Endothelial cell of umbilical vein (primary cell): Measurements from ENCODE around the gene GRIN3B. TPM values are rescaled to one million over a fixed set of nuclear protein-coding genes. Genes with fewer than 3 reads are reported as not detected.
A peak's percentile ranks its signal among the peaks of the same experiment; 100 is the strongest.

Source experiments
- BruUV-seq: library from RNA; stranded (reverse); fragments of 400-500 nt; replicated peaks from 2 replicates; lab custom pipeline; 2021; lab: Mats Ljungman, UMichigan
- CTCF ChIA-PET: fragments of 300-600, 350-600 bp; sonication (Branson Sonifier 250); formaldehyde crosslinking; loops from one replicate; lab custom pipeline; 2021; ENCODE audit warnings: antibody characterized with exemption, inconsistent platforms; lab: Charles Lee
- POLR2A ChIA-PET: fragments of 300-600, 350-600 bp; sonication (Branson Sonifier 250); formaldehyde crosslinking; loops from one replicate; lab custom pipeline; 2021; ENCODE audit warnings: antibody characterized with exemption, inconsistent platforms; lab: Charles Lee
- DNase-seq: peaks from one replicate; pipeline ENCODE4 v3.0.0-alpha.2; 2011; ENCODE audit warnings: low read depth, low spot score
- FAIRE-seq: peaks from 2 replicates; lab custom pipeline; 2011; peaks lifted over from hg19 to GRCh38; lab: Jason Lieb, UNC
- H2AFZ ChIP-seq: 2 replicates; pipeline ENCODE4 v1.6.0; 2012; ENCODE audit warnings: low read depth, low read length, control low read depth, inconsistent platforms
- H3K27ac ChIP-seq: 2 replicates; pipeline ENCODE4 v1.5.1; 2011; ENCODE audit warnings: low read depth, mild to moderate bottlenecking, control low read depth, low read length, moderate library complexity; ENCODE audit not compliant: insufficient read depth
- H3K27me3 ChIP-seq, 2 experiments: 2 replicates each; pipeline versions ENCODE4 v1.6.0 to v1.6.1; 2011; ENCODE audit warnings: low read length in 2 of 2, mixed read lengths in 1 of 2; ENCODE audit not compliant: control insufficient read depth in 2 of 2, insufficient read depth in 2 of 2
- H3K36me3 ChIP-seq, 2 experiments: 2 replicates in 1 of 2; 3 replicates in 1 of 2; pipeline ENCODE4 v1.5.1; 2011; ENCODE audit warnings: low read length in 2 of 2, mild to moderate bottlenecking in 1 of 2, moderate library complexity in 1 of 2; ENCODE audit not compliant: control insufficient read depth in 2 of 2, insufficient read depth in 2 of 2; ENCODE audit errors: extremely low read depth in 1 of 2
- H3K4me1 ChIP-seq: 3 replicates; pipeline ENCODE4 v1.5.1; 2011; ENCODE audit warnings: mild to moderate bottlenecking, low read length; ENCODE audit not compliant: control insufficient read depth, insufficient read depth; ENCODE audit errors: extremely low read depth
- H3K4me2 ChIP-seq: 2 replicates; pipeline ENCODE4 v1.6.1; 2011; ENCODE audit warnings: low read length, control low read depth, mixed read lengths; ENCODE audit not compliant: insufficient read depth
- H3K4me3 ChIP-seq, 3 experiments: fragments of 200-600 bp in 1 of 3; sonication (generic), shearing (Covaris generic) in 1 of 3; replicated peaks in 1 of 3; 2 replicates each; pipeline ENCODE4 v1.5.1; 2011 to 2016; ENCODE audit warnings: control low read depth in 3 of 3, low read length in 3 of 3, mild to moderate bottlenecking in 2 of 3, inconsistent platforms in 1 of 3, low read depth in 1 of 3, moderate library complexity in 1 of 3; ENCODE audit not compliant: insufficient read depth in 1 of 3
- H3K79me2 ChIP-seq: 2 replicates; pipeline ENCODE4 v1.6.0; 2012; ENCODE audit warnings: low read length, inconsistent platforms; ENCODE audit not compliant: control insufficient read depth, insufficient read depth
- H3K9ac ChIP-seq: replicated peaks from 2 replicates; pipeline ENCODE3; 2011; ENCODE audit warnings: low read length, control low read depth; ENCODE audit not compliant: insufficient read depth; ENCODE audit errors: extremely low read depth
- H3K9me1 ChIP-seq: replicated peaks from 3 replicates; pipeline ENCODE4 v1.6.0; 2011; ENCODE audit warnings: mild to moderate bottlenecking, low read length; ENCODE audit not compliant: control insufficient read depth, insufficient read depth; ENCODE audit errors: extremely low read depth
- H3K9me3 ChIP-seq: replicated peaks from 2 replicates; pipeline ENCODE4 v1.5.1; 2012; ENCODE audit warnings: low read length, inconsistent platforms; ENCODE audit not compliant: control insufficient read depth, insufficient read depth
- H4K20me1 ChIP-seq: replicated peaks from 2 replicates; pipeline ENCODE3; 2011; ENCODE audit warnings: mild to moderate bottlenecking, low read length; ENCODE audit not compliant: control insufficient read depth, insufficient read depth; ENCODE audit errors: extremely low read depth
- CTCF ChIP-seq, 2 donors: IDR thresholded peaks; 1 replicate in 1 of 2; 2 replicates in 1 of 2; pipeline ENCODE4 v1.5.1; 2011; ENCODE audit warnings: low read length in 2 of 2, mild to moderate bottlenecking in 2 of 2, moderate library complexity in 2 of 2, control low read depth in 1 of 2, inconsistent platforms in 1 of 2, low read depth in 1 of 2; ENCODE audit not compliant: insufficient read depth in 1 of 2; ENCODE audit errors: extremely low read depth in 1 of 2
- EZH2 ChIP-seq: IDR thresholded peaks from 2 replicates; pipeline ENCODE4 v1.6.1; 2012; ENCODE audit warnings: borderline replicate concordance, low read depth, mild to moderate bottlenecking, moderate library complexity, low read length, inconsistent platforms; ENCODE audit not compliant: severe bottlenecking
- FOS ChIP-seq: IDR thresholded peaks from 2 replicates; pipeline ENCODE4 v1.6.1; 2011; ENCODE audit warnings: mild to moderate bottlenecking, low read length, moderate library complexity, borderline replicate concordance; ENCODE audit not compliant: insufficient read depth
- GATA2 ChIP-seq: IDR thresholded peaks from 2 replicates; pipeline ENCODE4 v1.7.0; 2011; ENCODE audit warnings: low read depth, mild to moderate bottlenecking, moderate library complexity, mixed read lengths, low read length; ENCODE audit not compliant: insufficient read length, insufficient read depth
- JUN ChIP-seq: IDR thresholded peaks from 2 replicates; pipeline ENCODE4 v1.6.1; 2011; ENCODE audit warnings: borderline replicate concordance, low read depth; ENCODE audit not compliant: insufficient read length, insufficient read depth
- MYC ChIP-seq: IDR thresholded peaks from one replicate; pipeline ENCODE4 v1.6.1; 2011; ENCODE audit warnings: mild to moderate bottlenecking, low read depth, low read length
- POLR2A ChIP-seq: IDR thresholded peaks from 2 replicates; pipeline ENCODE4 v1.6.1; 2012; ENCODE audit warnings: low read depth, mild to moderate bottlenecking, control low read depth, low read length
- POLR2AphosphoS5 ChIP-seq: IDR thresholded peaks from 2 replicates; pipeline ENCODE4 v1.6.1; 2012; ENCODE audit warnings: low read depth, mild to moderate bottlenecking, control low read depth, low read length, moderate library complexity; ENCODE audit not compliant: insufficient read depth
- dilution Hi-C: fragments of 300-500 bp; cut with MboI; formaldehyde crosslinking; loops from one replicate; pipeline ENCODE4 v1.15.0; 2019; ENCODE audit warnings: low sequenced_read_pairs; ENCODE audit not compliant: extremely low pct_ligation_motif_present
- intact Hi-C: fragments of 100-400 bp; cut with micrococcal nuclease; formaldehyde crosslinking; loops from one replicate; pipeline ENCODE4 v1.10.0; 2022
- polyA plus RNA-seq, 4 experiments: library from polyadenylated mRNA; depleted of rRNA in 3 of 4; stranded (reverse) in 3 of 4; unstranded in 1 of 4; fragments of >200 nt; gene quantifications; 2 replicates each; pipeline versions ENCODE4 v1.2.1 to v1.2.3, GENCODE V29; 2011 to 2012; ENCODE audit warnings: missing spikeins in 1 of 4
- total RNA-seq: library from RNA; stranded (reverse); gene quantifications from 2 replicates; pipeline ENCODE4 v1.2.3, GENCODE V29; 2021
- TF ChIP-seq, protein P1 (sequence below): IDR thresholded peaks from 2 replicates; pipeline ENCODE4 v1.6.1; 2011; ENCODE audit not compliant: insufficient read depth, insufficient read length

Gene GRIN3B
- total and polyA plus RNA-seq, 2 donors (not counting 3 experiments of a cell fraction or from before 2014, with no cell fraction given): 0.43 to 0.82 TPM

DNA sequence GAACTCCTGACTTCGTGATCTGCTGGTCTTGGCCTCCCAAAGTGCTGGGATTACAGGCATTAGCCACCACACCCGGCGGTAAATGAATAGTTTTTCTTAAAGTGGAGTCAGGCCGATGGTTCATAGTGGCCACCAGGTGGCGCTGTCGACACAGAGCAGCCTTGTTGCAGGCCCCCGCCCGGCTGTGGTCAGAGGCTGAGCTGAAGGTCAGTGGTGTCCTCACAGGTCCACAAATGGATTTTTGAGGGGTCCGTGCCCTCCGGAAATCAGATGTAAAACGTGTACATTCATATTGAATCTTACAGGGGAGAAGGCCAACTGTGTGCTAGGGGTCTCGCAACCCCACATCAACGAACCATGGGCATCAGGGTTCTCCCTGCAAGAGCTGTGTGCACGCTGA, 29.5 kb upstream of the GRIN3B start:
- dilution Hi-C loops: no loop called here
- no peaks in the 10 kb centered on the region for H3K9me3 ChIP-seq
- ChIA-PET POLR2A (no interaction called here), CTCF (interaction anchor here (0.7 kb wide), 1 partner anchor 14 kb away, joined by 3 read pairs; no protein-coding TSS in a partner anchor)
- no peaks in the 10 kb centered on the region for H3K9me1 ChIP-seq
- H3K4me1 ChIP-seq: no peaks in the 10 kb centered on the region
- DNase-seq (no peak), FAIRE-seq (no peak)
- no peak overlapping the region for H3K4me2 ChIP-seq
- no peaks in the 10 kb centered on the region for H3K79me2 ChIP-seq
- H2AFZ ChIP-seq: no peak overlapping the region
- peaks cover 0 to 10% of the 10 kb centered on the region in 2 experiments for H3K36me3 ChIP-seq
- H4K20me1 ChIP-seq: no peaks in the 10 kb centered on the region
- H3K4me3 ChIP-seq: no peak overlapping the region
- no peak overlapping the region for H3K27ac ChIP-seq
- H3K27me3 ChIP-seq: no peaks in the 10 kb centered on the region
- no TSS peak for BruUV-seq
- intact Hi-C loops: no loop called here
- TF ChIP-seq CTCF (IDR thresholded peaks at IDR 0.05; ENCODE audit: extremely low read depth in 1 of 2, insufficient read depth in 1 of 2, low read depth in 1 of 2, low read length in 2 of 2) (peak; percentile 44 to 51), POLR2A (no peak)
- TF ChIP-seq, protein P1, sequence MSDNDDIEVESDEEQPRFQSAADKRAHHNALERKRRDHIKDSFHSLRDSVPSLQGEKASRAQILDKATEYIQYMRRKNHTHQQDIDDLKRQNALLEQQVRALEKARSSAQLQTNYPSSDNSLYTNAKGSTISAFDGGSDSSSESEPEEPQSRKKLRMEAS: no peak
- no peak overlapping the region for H3K9ac ChIP-seq

DNA sequence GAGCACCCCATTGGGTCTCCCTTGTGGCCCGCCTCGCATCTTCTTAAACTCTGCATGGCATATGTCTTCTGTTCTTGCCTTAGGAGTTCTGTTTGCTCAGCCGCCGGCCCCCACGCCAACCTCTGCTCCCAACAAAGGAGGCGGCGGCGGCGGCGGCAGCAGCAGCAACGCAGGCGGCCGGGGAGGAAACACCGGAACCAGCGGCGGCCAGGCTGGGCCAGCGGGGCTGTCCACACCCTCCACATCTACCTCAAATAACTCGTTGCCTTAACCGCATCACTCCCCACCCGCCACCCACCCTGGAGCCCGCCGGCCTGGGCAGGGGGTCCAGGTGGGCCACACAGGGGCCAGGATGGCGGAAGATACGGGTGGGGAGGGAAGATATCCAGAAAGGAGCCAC, 28.4 kb upstream of the GRIN3B start:
- no peak for TF ChIP-seq JUN
- TF ChIP-seq GATA2: no peak
- TF ChIP-seq POLR2AphosphoS5: no peak
- TF ChIP-seq, protein P1: no peak
- TF ChIP-seq FOS: no peak
- TF ChIP-seq MYC: no peak
- no peak for TF ChIP-seq CTCF (IDR thresholded peaks at IDR 0.05; ENCODE audit: extremely low read depth in 1 of 2, insufficient read depth in 1 of 2, low read depth in 1 of 2, low read length in 2 of 2)
- no peak for TF ChIP-seq POLR2A
- TF ChIP-seq EZH2: no peak
- H3K79me2 ChIP-seq: no peaks in the 10 kb centered on the region
- H3K4me1 ChIP-seq: no peaks in the 10 kb centered on the region
- H3K36me3 ChIP-seq: peaks cover 0 to 6% of the 10 kb centered on the region in 2 experiments
- dilution Hi-C loops (no loop called here), intact Hi-C loops (no loop called here)
- no TSS peak for BruUV-seq
- H3K9ac ChIP-seq: no peak overlapping the region
- no peaks in the 10 kb centered on the region for H3K9me3 ChIP-seq
- H3K27ac ChIP-seq: no peak overlapping the region
- H3K9me1 ChIP-seq: no peaks in the 10 kb centered on the region
- no peak overlapping the region for H3K4me2 ChIP-seq
- H3K4me3 ChIP-seq: no peak overlapping the region
- ChIA-PET CTCF (interaction anchor here (0.7 to 1.1 kb wide), 2 partner anchors 10 to 12 kb away, joined by 3 read pairs; no protein-coding TSS in a partner anchor), POLR2A (no interaction called here)
- DNase-seq (no peak), FAIRE-seq (no peak)
- H4K20me1 ChIP-seq: no peaks in the 10 kb centered on the region
- H3K27me3 ChIP-seq: no peaks in the 10 kb centered on the region
- H2AFZ ChIP-seq: no peak overlapping the region
